Measurements from ENCODE around the gene UQCRC1. TPM values are rescaled to one million over a fixed set of nuclear protein-coding genes. Genes with fewer than 3 reads are reported as not detected.

The UQCRC1 gene
- total RNA-seq, result 182 TPM

DNA sequence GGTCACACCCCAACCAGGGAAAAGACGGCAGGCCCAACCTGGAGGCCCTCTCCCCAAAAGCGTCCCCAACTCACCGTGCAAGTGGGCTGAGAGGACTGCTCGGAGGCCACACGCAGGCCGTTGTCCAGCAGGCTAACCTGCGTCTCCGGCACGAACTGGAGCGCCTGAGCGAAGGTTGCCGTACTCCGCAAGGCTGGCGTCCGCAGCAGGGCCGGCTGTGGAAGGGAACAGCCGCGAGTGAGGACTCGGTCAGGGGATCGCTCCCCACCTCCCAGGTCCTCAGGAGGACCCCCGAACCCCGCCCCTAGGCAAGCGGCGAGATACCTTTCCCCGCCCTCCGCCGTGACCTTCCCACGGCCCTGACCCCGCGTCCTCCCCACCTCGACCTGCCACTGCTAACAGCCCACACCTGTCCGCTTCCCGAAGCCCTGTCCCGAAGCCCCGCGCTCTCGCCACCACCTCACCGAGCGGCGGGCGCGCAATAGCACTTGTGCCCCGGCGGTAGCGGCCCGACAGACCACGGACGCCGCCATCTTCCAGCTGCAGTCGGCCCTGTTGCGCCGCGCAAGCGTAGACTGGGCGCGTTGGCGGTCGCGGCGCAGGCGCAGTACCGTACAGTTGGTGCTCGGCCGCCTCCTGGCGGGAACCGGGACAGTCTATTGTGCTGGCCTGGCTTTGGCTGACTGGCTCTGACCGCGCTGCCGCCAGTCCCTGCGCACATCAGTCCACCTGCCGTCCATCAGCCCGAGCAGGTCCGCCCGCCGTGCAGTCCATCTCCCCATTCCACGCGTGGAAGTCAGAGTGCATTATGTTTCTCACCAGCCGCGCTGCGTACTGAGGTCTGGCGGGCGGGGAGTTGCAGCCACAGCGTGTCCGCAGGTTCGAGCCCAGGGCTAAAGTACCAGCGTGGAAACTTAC lies at the start of gene UQCRC1:
TSS of gene UQCRC1 (minus strand) at position 559 of the 918 bp plus-strand sequence. CDS start at position 533, 26 bp downstream.
- peaks cover 16 to 36% (median 19%) of the 10 kb centered on the region in 3 donors for H3K4me1 ChIP-seq (ENCODE audit: control insufficient read depth in 3 of 3, insufficient read depth in 3 of 3, low read length in 3 of 3)
- peak within 1 kb of the TSS; percentile 98 to 100 (median 99) for H3K9ac ChIP-seq (ENCODE audit: low read depth in 1 of 3, low read length in 3 of 3)
- peak within 1 kb of the TSS; percentile 95 for H3K27ac ChIP-seq (ENCODE audit: low read depth, low read length)
- no peaks in the 10 kb centered on the region for H3K9me3 ChIP-seq (ENCODE audit: control insufficient read depth in 3 of 3, low read length in 3 of 3)
- H3K27me3 ChIP-seq (ENCODE audit: control insufficient read depth in 3 of 3, insufficient read depth in 3 of 3, low read length in 3 of 3), result no peaks in the 10 kb centered on the region
- H3K36me3 ChIP-seq (ENCODE audit: control insufficient read depth in 3 of 3, insufficient read depth in 3 of 3, low read length in 3 of 3), result peaks cover 20 to 26% (median 26%) of the 10 kb centered on the region in 3 donors
- peak within 1 kb of the TSS; percentile 95 to 99 (median 99) for H3K4me3 ChIP-seq (ENCODE audit: low read length in 3 of 3)

GRCh38 chr3:48656841-48657281 lies 47.4 kb upstream of the UQCRC1 start:
- Histone ChIP-seq H3K27me3 (ENCODE audit: control insufficient read depth in 3 of 3, insufficient read depth in 3 of 3, low read length in 3 of 3) (peaks cover 21 to 46% (median 35%) of the 10 kb centered on the region in 3 donors), H3K4me3 (ENCODE audit: low read length in 3 of 3) (peak overlapping the region; percentile 43 to 69 (median 67)), H3K4me1 (ENCODE audit: control insufficient read depth in 3 of 3, insufficient read depth in 3 of 3, low read length in 3 of 3) (peaks cover 9 to 19% (median 11%) of the 10 kb centered on the region in 3 donors), H3K27ac (ENCODE audit: low read depth, low read length) (no peak overlapping the region), H3K9ac (ENCODE audit: low read depth in 1 of 3, low read length in 3 of 3) (peak overlapping the region in 2 of 3 donors; percentile 45 to 60), H3K36me3 (ENCODE audit: control insufficient read depth in 3 of 3, insufficient read depth in 3 of 3, low read length in 3 of 3) (no peaks in the 10 kb centered on the region), H3K9me3 (ENCODE audit: control insufficient read depth in 3 of 3, low read length in 3 of 3) (no peaks in the 10 kb centered on the region)

DNA sequence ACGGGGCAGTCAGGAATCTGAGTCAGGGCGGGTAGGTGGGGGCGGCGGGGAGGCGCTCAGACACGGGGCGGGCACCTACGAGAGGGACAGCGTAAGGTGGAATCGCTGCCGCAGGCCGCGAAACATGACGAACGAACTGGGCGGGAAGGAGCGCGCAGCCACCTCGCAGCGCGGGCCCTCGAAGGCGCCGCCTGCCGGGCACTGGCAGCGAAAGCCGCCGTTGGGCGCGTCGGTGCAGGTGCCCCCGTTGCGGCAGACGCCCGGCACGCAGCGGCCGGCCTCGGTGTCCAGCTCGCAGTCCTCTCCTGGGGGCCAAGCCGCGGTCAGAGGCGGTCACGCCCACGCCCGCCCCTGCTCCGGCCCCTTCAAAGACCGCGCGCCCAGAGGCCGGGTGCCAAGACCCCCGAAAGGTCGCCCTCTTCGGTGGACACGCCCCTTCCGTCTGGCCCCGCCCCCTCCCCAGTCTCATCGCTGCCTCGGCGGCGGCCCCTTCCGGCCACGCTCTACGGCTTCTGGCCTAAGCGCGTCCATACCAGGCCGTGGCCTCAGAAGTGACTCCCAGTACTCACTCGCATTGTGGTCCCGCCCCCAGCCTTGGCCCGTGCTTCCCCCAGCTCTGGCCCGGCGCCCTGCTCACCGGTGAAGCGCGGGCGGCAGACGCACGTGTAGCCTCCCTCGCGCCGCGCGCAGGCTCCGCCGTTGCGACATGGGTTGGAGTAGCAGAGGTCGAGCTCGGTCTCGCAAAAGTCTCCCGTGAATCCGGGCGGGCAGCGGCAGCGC lies 46.8 kb upstream of the UQCRC1 start:
- no peak overlapping the region for H3K27ac ChIP-seq (ENCODE audit: low read depth, low read length)
- H3K9me3 ChIP-seq (ENCODE audit: control insufficient read depth in 3 of 3, low read length in 3 of 3), result no peaks in the 10 kb centered on the region

GRCh38 chr3:48655606-48656005 lies 46.2 kb upstream of the UQCRC1 start:
- Histone ChIP-seq H3K27ac (ENCODE audit: low read depth, low read length) (no peak overlapping the region), H3K9ac (ENCODE audit: low read depth in 1 of 3, low read length in 3 of 3) (no peak overlapping the region), H3K4me1 (ENCODE audit: control insufficient read depth in 3 of 3, insufficient read depth in 3 of 3, low read length in 3 of 3) (peaks cover 3 to 20% (median 6%) of the 10 kb centered on the region in 3 donors), H3K4me3 (ENCODE audit: low read length in 3 of 3) (peak overlapping the region in 2 of 3 donors; percentile 22 to 67), H3K36me3 (ENCODE audit: control insufficient read depth in 3 of 3, insufficient read depth in 3 of 3, low read length in 3 of 3) (no peaks in the 10 kb centered on the region), H3K27me3 (ENCODE audit: control insufficient read depth in 3 of 3, insufficient read depth in 3 of 3, low read length in 3 of 3) (peaks cover 15 to 35% (median 30%) of the 10 kb centered on the region in 3 donors), H3K9me3 (ENCODE audit: control insufficient read depth in 3 of 3, low read length in 3 of 3) (no peaks in the 10 kb centered on the region)

More for the DNA sequence above, 46.8 kb upstream of the UQCRC1 start:
- Histone ChIP-seq H3K9ac (ENCODE audit: low read depth in 1 of 3, low read length in 3 of 3) (peak overlapping the region in 2 of 3 donors; percentile 45 to 60), H3K4me1 (ENCODE audit: control insufficient read depth in 3 of 3, insufficient read depth in 3 of 3, low read length in 3 of 3) (peaks cover 5 to 15% (median 8%) of the 10 kb centered on the region in 3 donors), H3K27me3 (ENCODE audit: control insufficient read depth in 3 of 3, insufficient read depth in 3 of 3, low read length in 3 of 3) (peaks cover 21 to 42% (median 34%) of the 10 kb centered on the region in 3 donors), H3K36me3 (ENCODE audit: control insufficient read depth in 3 of 3, insufficient read depth in 3 of 3, low read length in 3 of 3) (no peaks in the 10 kb centered on the region), H3K4me3 (ENCODE audit: low read length in 3 of 3) (peak overlapping the region; percentile 43 to 69 (median 67))

DNA sequence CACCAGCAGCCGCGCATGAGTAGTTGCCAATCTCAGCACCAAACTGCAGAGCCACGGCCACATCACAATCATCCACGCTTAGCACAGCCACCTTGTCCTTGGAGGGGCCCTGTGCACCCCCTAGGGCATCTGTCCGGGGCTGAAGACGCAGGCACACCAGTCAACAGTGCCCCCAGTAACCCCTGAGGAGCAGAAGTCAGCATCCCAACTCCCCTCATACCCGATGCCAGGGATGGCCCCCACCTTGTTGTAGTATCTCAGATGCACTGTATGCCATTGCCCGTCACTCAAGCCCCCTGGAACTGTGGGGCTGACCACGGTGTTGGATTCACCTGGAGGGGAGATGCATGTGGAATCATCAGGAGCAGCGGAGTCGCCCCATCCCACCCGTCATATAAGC lies 45.6 kb upstream of the UQCRC1 start:
- no peak overlapping the region for H3K4me3 ChIP-seq (ENCODE audit: low read length in 3 of 3)
- no peak overlapping the region for H3K27ac ChIP-seq (ENCODE audit: low read depth, low read length)
- no peaks in the 10 kb centered on the region for H3K36me3 ChIP-seq (ENCODE audit: control insufficient read depth in 3 of 3, insufficient read depth in 3 of 3, low read length in 3 of 3)

GRCh38 chr3:48652923-48653715 lies 43.7 kb upstream of the UQCRC1 start:
- Histone ChIP-seq H3K27ac (ENCODE audit: low read depth, low read length) (no peak overlapping the region), H3K9ac (ENCODE audit: low read depth in 1 of 3, low read length in 3 of 3) (no peak overlapping the region), H3K9me3 (ENCODE audit: control insufficient read depth in 3 of 3, low read length in 3 of 3) (no peaks in the 10 kb centered on the region), H3K36me3 (ENCODE audit: control insufficient read depth in 3 of 3, insufficient read depth in 3 of 3, low read length in 3 of 3) (no peaks in the 10 kb centered on the region), H3K27me3 (ENCODE audit: control insufficient read depth in 3 of 3, insufficient read depth in 3 of 3, low read length in 3 of 3) (peaks cover 0 to 12% (median 11%) of the 10 kb centered on the region in 3 donors), H3K4me3 (ENCODE audit: low read length in 3 of 3) (no peak overlapping the region), H3K4me1 (ENCODE audit: control insufficient read depth in 3 of 3, insufficient read depth in 3 of 3, low read length in 3 of 3) (peaks cover 3 to 21% (median 6%) of the 10 kb centered on the region in 3 donors)

More for the DNA sequence above, 45.6 kb upstream of the UQCRC1 start:
- Histone ChIP-seq H3K27me3 (ENCODE audit: control insufficient read depth in 3 of 3, insufficient read depth in 3 of 3, low read length in 3 of 3) (peaks cover 10 to 30% (median 25%) of the 10 kb centered on the region in 3 donors), H3K4me1 (ENCODE audit: control insufficient read depth in 3 of 3, insufficient read depth in 3 of 3, low read length in 3 of 3) (peaks cover 3 to 21% (median 6%) of the 10 kb centered on the region in 3 donors), H3K9ac (ENCODE audit: low read depth in 1 of 3, low read length in 3 of 3) (no peak overlapping the region), H3K9me3 (ENCODE audit: control insufficient read depth in 3 of 3, low read length in 3 of 3) (no peaks in the 10 kb centered on the region)

DNA sequence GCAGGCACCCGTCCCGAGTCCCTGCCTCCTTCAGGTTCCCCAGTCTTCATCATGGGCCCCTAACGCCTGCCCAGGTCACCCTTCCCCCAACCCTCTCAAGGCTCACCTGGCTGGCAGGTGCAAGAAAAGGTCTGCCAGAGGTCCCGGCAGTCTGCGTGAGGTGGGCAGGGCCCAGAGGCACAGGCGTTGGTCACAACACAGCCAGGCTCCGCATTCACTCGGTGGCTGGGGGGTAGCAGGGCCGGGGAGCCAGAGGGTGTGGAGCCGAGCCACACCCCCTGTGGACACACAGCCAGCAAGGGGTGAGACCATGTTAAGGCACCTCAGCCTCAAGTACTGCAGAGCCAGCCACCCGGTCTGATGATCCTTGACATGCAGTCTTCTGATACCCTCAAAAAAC lies 42.3 kb upstream of the UQCRC1 start:
- Histone ChIP-seq H3K4me1 (ENCODE audit: control insufficient read depth in 3 of 3, insufficient read depth in 3 of 3, low read length in 3 of 3) (peaks cover 3 to 20% (median 5%) of the 10 kb centered on the region in 3 donors), H3K27ac (ENCODE audit: low read depth, low read length) (no peak overlapping the region)

DNA sequence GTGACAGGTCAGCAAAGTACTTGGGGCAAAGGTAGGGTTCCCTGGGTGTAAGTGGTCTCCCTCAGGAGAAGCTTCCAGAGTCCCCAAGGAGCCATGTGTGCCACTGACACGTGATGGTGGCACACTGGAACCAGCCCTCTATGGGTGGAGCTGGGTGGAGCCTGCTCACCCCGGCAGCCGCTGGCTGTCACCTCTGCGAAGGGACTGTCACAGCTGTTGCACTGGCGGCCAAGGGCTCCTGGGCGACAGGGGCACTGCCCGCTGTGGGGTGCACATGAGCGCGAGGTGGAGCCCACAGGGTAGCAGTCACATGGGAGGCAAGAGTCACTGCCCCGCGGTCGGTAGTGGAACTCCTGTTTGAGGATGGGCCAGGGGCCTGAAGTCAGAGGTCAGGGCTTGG lies 41.3 kb upstream of the UQCRC1 start:
- Histone ChIP-seq H3K27ac (ENCODE audit: low read depth, low read length) (no peak overlapping the region), H3K9ac (ENCODE audit: low read depth in 1 of 3, low read length in 3 of 3) (no peak overlapping the region), H3K27me3 (ENCODE audit: control insufficient read depth in 3 of 3, insufficient read depth in 3 of 3, low read length in 3 of 3) (peaks cover 0 to 6% (median 3%) of the 10 kb centered on the region in 3 donors), H3K36me3 (ENCODE audit: control insufficient read depth in 3 of 3, insufficient read depth in 3 of 3, low read length in 3 of 3) (no peaks in the 10 kb centered on the region), H3K9me3 (ENCODE audit: control insufficient read depth in 3 of 3, low read length in 3 of 3) (no peaks in the 10 kb centered on the region), H3K4me1 (ENCODE audit: control insufficient read depth in 3 of 3, insufficient read depth in 3 of 3, low read length in 3 of 3) (peaks cover 0 to 12% (median 0%) of the 10 kb centered on the region in 3 donors), H3K4me3 (ENCODE audit: low read length in 3 of 3) (no peak overlapping the region)

More for the DNA sequence above, 42.3 kb upstream of the UQCRC1 start:
- H3K9me3 ChIP-seq (ENCODE audit: control insufficient read depth in 3 of 3, low read length in 3 of 3), result no peaks in the 10 kb centered on the region
- H3K9ac ChIP-seq (ENCODE audit: low read depth in 1 of 3, low read length in 3 of 3), result no peak overlapping the region
- peaks cover 0 to 6% (median 3%) of the 10 kb centered on the region in 3 donors for H3K27me3 ChIP-seq (ENCODE audit: control insufficient read depth in 3 of 3, insufficient read depth in 3 of 3, low read length in 3 of 3)
- H3K36me3 ChIP-seq (ENCODE audit: control insufficient read depth in 3 of 3, insufficient read depth in 3 of 3, low read length in 3 of 3), result no peaks in the 10 kb centered on the region
- H3K4me3 ChIP-seq (ENCODE audit: low read length in 3 of 3), result no peak overlapping the region

GRCh38 chr3:48648188-48648850 lies 38.9 kb upstream of the UQCRC1 start:
- H3K4me3 ChIP-seq (ENCODE audit: low read length in 3 of 3), result no peak overlapping the region
- no peaks in the 10 kb centered on the region for H3K9me3 ChIP-seq (ENCODE audit: control insufficient read depth in 3 of 3, low read length in 3 of 3)
- no peak overlapping the region for H3K27ac ChIP-seq (ENCODE audit: low read depth, low read length)
- H3K27me3 ChIP-seq (ENCODE audit: control insufficient read depth in 3 of 3, insufficient read depth in 3 of 3, low read length in 3 of 3), result no peaks in the 10 kb centered on the region
- H3K4me1 ChIP-seq (ENCODE audit: control insufficient read depth in 3 of 3, insufficient read depth in 3 of 3, low read length in 3 of 3), result peaks cover 0 to 7% (median 0%) of the 10 kb centered on the region in 3 donors
- H3K9ac ChIP-seq (ENCODE audit: low read depth in 1 of 3, low read length in 3 of 3), result no peak overlapping the region
- no peaks in the 10 kb centered on the region for H3K36me3 ChIP-seq (ENCODE audit: control insufficient read depth in 3 of 3, insufficient read depth in 3 of 3, low read length in 3 of 3)
